Type B pancreatic cell (in vitro differentiated cells): ENCODE measurements around the gene DFFA. TPM values are rescaled to one million over a fixed set of nuclear protein-coding genes. Genes with fewer than 3 reads are reported as not detected.
A peak's percentile ranks its signal among the peaks of the same experiment; 100 is the strongest.
"Not testable (repeated sequence)": the region's sequence is repeated elsewhere in the genome, so short reads cannot be mapped to it uniquely, and the experiment has no call there.

Experiments used
- DNase-seq: peaks from one replicate; pipeline ENCODE4 v3.0.0; 2021; ENCODE audit warnings: mixed read lengths; ENCODE audit not compliant: unreplicated experiment; ENCODE audit errors: extremely low spot score
- H3K27ac Mint-ChIP-seq: 2 replicates; pipeline ENCODE4 v1.8.0; 2021; ENCODE audit warnings: mild to moderate bottlenecking, mixed read lengths
- H3K27me3 Mint-ChIP-seq: 2 replicates; pipeline ENCODE4 v1.8.0; 2021; ENCODE audit warnings: mixed read lengths
- H3K36me3 Mint-ChIP-seq: 2 replicates; pipeline ENCODE4 v1.8.0; 2021; ENCODE audit warnings: mixed read lengths
- H3K4me1 Mint-ChIP-seq: one replicate; pipeline ENCODE4 v1.8.0; 2021; ENCODE audit warnings: mixed read lengths; ENCODE audit not compliant: unreplicated experiment
- H3K4me3 Mint-ChIP-seq: 2 replicates; pipeline ENCODE4 v1.8.0; 2021; ENCODE audit warnings: mild to moderate bottlenecking, mixed read lengths
- H3K9me3 Mint-ChIP-seq: 2 replicates; pipeline ENCODE4 v1.8.0; 2021; ENCODE audit warnings: mixed read lengths
- total RNA-seq: library from RNA; stranded (reverse); gene quantifications from 2 replicates; pipeline ENCODE4 v1.2.1, GENCODE V29; 2021; ENCODE audit warnings: low replicate concordance
- TF ChIP-seq, protein P1 (sequence below): fragments of 200-600 bp; sonication (generic); conservative IDR thresholded peaks from 2 replicates; pipeline ENCODE4 v1.5.0; 2021; ENCODE audit warnings: antibody characterized with exemption, mild to moderate bottlenecking

DFFA gene
- total RNA-seq, 1 donor from 2014 or later, result 52.8 TPM

DNA sequence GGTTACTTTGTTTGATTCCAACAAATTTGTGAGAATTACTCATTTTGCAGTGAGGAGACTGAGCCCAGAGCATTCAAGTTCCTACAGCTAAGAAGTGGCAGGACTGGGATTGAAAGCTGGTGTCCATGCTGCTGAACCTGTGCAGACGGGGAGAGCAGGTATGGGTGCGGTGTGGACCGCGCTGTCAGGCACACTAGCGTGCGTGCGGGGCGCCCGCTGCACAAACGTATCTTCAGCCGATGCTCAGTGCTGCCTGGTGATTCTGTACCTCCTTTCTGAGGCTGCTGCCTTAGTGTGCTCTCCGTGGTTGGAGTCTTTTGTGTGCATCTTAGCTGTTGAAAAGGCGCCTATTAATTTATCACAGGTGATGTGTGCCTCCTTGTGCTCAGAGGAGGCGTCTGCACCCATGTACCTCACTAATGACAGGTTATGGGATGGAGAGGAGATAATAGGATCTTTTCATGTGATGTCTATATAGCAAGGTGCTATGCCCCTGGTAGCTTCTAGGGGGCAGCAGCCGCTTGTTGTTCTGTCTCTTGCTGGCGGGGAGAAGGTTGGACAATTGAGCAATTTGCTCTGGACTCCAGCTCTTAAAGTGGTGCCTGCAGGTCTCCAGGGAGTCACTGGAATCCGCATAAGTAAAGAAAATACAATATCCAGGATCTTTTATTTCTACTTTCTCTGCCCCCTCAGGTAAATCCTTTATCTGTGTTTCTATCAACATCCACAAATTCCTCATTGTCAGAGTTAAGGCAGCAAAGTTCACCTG, 35.0 kb upstream of the DFFA start:
- TF ChIP-seq, protein P1, sequence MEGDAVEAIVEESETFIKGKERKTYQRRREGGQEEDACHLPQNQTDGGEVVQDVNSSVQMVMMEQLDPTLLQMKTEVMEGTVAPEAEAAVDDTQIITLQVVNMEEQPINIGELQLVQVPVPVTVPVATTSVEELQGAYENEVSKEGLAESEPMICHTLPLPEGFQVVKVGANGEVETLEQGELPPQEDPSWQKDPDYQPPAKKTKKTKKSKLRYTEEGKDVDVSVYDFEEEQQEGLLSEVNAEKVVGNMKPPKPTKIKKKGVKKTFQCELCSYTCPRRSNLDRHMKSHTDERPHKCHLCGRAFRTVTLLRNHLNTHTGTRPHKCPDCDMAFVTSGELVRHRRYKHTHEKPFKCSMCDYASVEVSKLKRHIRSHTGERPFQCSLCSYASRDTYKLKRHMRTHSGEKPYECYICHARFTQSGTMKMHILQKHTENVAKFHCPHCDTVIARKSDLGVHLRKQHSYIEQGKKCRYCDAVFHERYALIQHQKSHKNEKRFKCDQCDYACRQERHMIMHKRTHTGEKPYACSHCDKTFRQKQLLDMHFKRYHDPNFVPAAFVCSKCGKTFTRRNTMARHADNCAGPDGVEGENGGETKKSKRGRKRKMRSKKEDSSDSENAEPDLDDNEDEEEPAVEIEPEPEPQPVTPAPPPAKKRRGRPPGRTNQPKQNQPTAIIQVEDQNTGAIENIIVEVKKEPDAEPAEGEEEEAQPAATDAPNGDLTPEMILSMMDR, result peak; percentile 91
- Mint-ChIP-seq H3K9me3 (no peaks in the 10 kb centered on the region), H3K4me3 (peak overlapping the region; percentile 57), H3K36me3 (no peaks in the 10 kb centered on the region), H3K4me1 (peaks cover 42% of the 10 kb centered on the region), H3K27me3 (no peaks in the 10 kb centered on the region), H3K27ac (peak overlapping the region; percentile 35)
- DNase-seq, result no peak

DNA sequence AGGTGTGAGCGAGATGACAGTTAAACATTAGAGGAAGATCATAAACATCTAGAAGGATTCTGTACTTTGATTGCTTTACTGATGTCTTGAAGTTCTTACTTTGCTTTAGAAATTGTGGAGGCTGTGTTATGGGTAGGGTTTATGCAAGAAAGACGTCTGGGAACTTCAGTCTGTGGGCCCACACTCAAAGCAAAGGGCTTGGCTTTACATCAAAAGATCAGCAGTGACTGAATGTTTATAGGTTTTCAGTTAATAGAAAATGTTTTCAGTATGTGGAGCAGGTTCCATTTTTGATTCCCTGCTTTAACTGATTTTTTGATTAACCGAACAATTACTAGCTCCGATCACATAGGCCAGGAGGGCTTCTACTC, 34.3 kb upstream of the DFFA start:
- no peaks in the 10 kb centered on the region for H3K36me3 Mint-ChIP-seq
- no peak overlapping the region for H3K4me3 Mint-ChIP-seq
- no peak overlapping the region for H3K27ac Mint-ChIP-seq
- H3K4me1 Mint-ChIP-seq, result peaks cover 47% of the 10 kb centered on the region
- no peaks in the 10 kb centered on the region for H3K27me3 Mint-ChIP-seq
- no peaks in the 10 kb centered on the region for H3K9me3 Mint-ChIP-seq
- TF ChIP-seq, protein P1, result no peak
- no peak for DNase-seq

DNA sequence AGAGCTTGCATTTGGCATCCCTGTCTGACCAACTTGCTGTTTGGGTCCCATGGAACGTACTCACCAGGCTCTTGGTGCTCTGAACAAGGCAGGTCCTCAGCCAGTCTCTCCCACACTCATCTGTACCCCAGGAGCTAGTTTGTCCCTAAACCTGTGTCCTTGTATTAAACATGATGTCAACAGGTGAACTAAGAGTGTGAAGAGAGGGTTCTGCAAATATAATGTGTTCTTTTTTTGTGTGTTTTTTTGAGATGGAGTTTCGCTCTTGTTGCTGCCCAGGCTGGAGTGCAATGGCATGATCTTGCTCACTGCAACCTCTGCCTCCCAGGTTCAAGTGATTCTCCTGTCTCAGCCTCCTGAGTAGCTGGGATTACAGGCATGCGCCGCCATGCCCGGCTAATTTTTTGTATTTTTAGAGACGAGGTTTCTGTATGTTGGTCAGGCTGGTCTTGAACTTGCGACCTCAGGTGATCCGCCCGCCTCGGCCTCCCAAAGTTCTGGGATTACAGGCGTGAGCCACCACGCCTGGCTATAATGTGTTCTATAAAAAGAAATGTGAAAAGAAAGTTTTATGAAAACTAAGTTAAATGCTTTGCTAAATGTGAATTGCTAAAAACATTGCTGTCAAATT, 33.8 kb upstream of the DFFA start:
- not testable (repeated sequence) for H3K27me3 Mint-ChIP-seq, H3K9me3 Mint-ChIP-seq, H3K36me3 Mint-ChIP-seq, H3K27ac Mint-ChIP-seq, DNase-seq, H3K4me3 Mint-ChIP-seq
- H3K4me1 Mint-ChIP-seq, result peaks cover 44% of the 10 kb centered on the region

- H3K4me1 Mint-ChIP-seq, result peaks cover 29% of the 10 kb centered on the region
- no peak for DNase-seq
- H3K27me3 Mint-ChIP-seq, result no peaks in the 10 kb centered on the region
- no peaks in the 10 kb centered on the region for H3K9me3 Mint-ChIP-seq
- no peak overlapping the region for H3K4me3 Mint-ChIP-seq
- no peak overlapping the region for H3K27ac Mint-ChIP-seq
- TF ChIP-seq, protein P1, result no peak
- H3K36me3 Mint-ChIP-seq, result no peaks in the 10 kb centered on the region
Measured at GRCh38 chr1:10504249-10504648, 31.9 kb upstream of the DFFA start.

GRCh38 chr1:10502206-10502605, 29.9 kb upstream of the DFFA start:
- Mint-ChIP-seq H3K9me3 (no peaks in the 10 kb centered on the region), H3K27ac (no peak overlapping the region), H3K27me3 (no peaks in the 10 kb centered on the region), H3K4me1 (peaks cover 18% of the 10 kb centered on the region), H3K36me3 (no peaks in the 10 kb centered on the region), H3K4me3 (no peak overlapping the region)
- TF ChIP-seq, protein P1, result no peak
- DNase-seq, result no peak

DNA sequence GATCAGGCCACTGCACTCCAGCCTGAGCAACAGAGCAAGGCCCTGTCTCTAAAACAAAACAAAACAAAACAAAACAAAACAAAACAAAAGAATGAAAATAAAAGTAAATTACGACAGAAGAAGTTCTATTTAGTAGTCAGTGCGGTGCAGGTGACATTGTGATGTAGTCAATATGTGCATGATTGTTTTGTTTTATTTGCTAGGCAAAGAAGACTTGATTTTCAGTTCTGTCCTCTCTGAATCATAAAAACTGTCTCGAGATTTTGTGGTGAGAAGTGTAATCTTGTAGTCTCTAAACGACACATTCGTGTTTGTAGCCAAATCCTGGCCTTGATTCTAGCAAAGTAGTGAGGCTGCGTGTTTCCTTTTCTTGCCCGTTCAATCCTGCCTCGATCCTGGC, 25.9 kb upstream of the DFFA start:
- Mint-ChIP-seq H3K4me1 (peaks cover 24% of the 10 kb centered on the region), H3K27me3 (no peaks in the 10 kb centered on the region), H3K36me3 (no peaks in the 10 kb centered on the region), H3K9me3 (no peaks in the 10 kb centered on the region), H3K27ac (no peak overlapping the region), H3K4me3 (no peak overlapping the region)
- no peak for DNase-seq
- TF ChIP-seq, protein P1, result no peak
